ELF-1 (cell line): ENCODE data around the gene TTC7B.

Source experiments
- DNase-seq: peaks from one replicate; pipeline ENCODE4 v3.0.0-alpha.2; 2016; ENCODE audit warnings: low read depth, low spot score

Gene TTC7B

DNA sequence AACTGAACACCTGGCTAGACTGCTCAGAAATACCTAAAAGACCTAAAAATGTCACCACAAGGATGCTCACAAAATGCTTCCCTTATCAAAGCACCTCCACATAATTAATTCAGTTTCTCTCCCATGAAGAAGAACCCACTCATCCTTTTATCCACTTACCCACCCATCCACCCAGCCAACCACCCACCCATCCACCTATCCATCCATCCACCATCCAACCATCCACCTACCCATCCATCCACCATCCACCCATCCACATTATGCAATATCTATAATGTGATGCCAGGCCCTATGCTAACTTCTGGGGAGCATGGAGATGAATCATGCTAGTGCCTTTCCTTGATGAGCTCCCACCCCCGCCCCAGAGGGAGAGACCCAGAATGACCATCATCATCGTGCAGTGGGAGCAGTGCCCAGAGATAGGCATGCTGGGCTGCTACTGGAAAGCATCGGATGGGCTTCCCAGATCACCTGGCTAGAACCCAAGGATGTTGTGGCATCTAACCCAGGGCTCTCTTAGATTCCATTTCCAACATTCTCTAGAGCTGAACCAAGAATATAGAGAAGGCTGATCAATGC, 166.6 kb downstream of the TTC7B start:
- DNase-seq = no peak

- DNase-seq = no peak
Observed at GRCh38 chr14:90649083-90649482, 167.1 kb downstream of the TTC7B start.

DNA sequence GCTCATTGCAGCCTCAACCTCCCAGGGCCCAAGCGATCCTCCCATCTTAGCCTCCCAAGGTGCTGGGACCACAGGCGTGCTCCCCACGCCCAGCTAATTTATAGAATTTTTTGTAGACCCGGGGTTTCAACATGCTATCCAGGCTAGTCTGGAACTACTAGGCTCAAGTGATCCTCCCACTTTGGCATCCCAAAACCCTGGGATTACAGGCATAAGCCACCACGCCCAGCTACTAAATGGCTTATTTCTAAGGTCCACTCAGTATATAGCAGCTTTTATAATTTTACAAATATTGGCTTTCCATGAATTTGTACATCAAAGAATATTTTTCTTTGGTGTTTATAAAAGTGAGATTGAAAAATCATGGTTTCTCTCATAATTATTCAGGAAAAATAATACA, 167.8 kb downstream of the TTC7B start:
- DNase-seq = no peak

GRCh38 chr14:90647473-90648005, 168.7 kb downstream of the TTC7B start:
- no peak for DNase-seq

DNA sequence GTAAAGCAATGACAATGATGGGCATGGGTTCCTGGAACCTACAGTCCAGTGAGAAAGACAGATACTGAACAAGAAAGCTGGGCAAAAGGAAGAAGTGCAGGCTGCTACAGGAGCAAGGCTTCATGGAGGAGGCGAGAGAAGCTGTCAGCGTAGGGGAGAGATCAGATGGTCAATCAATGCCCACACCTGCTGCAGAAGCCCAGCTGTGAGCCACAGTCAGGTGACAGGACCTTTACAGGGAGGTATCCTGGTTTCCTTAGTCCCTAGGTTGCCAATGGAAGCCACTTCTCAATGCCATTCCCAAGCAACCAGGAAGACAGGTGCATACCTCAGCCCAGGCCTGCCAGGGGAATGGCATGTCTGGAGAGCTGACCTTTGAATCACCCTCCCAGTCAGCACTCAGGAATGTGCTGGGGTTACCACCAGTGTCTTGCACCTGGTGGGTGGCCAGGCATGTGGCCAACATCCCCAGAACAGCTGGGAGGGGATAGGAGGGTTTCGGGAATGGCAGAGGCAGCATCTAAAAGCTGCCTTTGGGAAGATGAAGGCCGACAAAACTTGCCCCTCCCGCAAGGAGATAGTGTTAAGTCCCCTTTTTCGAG, 170.3 kb downstream of the TTC7B start:
- peak; percentile 68 for DNase-seq

- DNase-seq = no peak
Observed at GRCh38 chr14:90644882-90645281, 171.3 kb downstream of the TTC7B start.

DNA sequence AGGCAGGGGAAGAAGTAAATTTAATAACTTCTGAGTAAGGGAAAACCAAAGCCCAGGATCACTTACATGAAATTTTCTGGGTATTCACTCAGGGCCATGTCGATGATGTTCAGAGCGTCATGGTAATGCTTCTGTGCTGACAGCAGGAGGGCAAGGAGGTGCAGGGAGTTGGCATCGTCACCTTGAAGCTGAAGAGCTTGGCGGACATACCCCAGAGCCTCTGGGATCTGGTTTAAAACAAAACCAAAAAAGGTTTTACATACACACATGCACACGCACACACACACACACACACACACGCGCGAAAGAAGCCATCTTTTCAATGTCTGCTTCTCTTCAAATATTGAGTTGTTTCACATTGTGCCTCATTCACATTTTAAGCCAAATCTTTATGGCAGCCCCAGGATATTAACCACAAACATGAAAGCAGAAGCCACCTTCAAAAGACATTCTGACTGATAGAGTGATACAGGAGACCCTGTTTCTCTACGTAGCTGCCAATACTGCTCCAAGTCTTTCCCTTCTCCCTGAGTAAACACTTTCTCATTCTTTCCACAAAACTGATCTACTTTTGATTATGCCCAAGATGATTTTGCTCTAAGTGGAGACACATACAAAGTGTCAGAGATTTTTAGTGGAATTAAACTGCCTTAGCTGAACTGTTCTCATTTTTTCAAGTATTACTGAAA, 172.1 kb downstream of the TTC7B start:
- DNase-seq = no peak

- DNase-seq = peak; percentile 76
Observed at GRCh38 chr14:90642244-90642717, 173.9 kb downstream of the TTC7B start.

GRCh38 chr14:90641615-90642243, 174.5 kb downstream of the TTC7B start:
- peak; percentile 17 for DNase-seq

DNA sequence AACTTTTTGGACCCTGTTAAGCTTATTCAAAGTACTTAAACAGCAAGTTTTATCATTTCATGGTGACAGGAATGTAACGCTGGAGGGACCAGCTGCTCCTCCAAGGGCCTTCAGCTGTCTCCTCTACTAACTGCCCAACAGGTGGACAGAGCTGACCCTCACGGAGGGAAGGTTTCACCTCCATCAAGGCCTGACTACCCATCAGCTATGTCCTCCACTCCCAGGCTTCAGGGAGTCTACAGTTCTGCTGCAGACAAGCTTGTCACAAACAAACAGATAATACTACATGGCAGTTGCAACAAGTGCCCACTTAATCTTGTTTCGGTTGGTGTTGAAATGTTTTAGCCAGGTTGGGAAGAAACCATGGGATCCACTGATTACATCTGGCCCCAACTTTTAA, 175.1 kb downstream of the TTC7B start:
- DNase-seq = no peak

DNA sequence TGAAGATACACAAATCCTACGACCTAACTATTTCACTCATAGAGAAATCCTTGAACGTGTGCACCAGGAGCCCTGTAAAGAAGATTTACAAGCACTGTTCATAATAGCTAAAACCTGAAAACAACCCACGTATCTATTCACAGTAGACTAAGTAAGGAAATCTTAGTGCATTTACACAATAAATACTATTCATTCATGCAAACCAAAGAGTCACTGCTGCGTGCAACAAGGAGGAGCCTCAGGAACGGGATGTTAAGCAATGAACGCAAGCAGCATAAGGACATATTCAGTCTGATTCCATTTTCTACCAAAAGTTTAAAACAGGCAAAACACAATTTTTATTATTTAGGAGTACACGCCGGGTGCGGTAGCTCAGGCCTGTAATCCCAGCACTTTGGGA, 176.6 kb downstream of the TTC7B start:
- no peak for DNase-seq

- no peak for DNase-seq
Observed at GRCh38 chr14:90632871-90633270, 183.4 kb downstream of the TTC7B start.

GRCh38 chr14:90632451-90632850, 183.8 kb downstream of the TTC7B start:
- no peak for DNase-seq

DNA sequence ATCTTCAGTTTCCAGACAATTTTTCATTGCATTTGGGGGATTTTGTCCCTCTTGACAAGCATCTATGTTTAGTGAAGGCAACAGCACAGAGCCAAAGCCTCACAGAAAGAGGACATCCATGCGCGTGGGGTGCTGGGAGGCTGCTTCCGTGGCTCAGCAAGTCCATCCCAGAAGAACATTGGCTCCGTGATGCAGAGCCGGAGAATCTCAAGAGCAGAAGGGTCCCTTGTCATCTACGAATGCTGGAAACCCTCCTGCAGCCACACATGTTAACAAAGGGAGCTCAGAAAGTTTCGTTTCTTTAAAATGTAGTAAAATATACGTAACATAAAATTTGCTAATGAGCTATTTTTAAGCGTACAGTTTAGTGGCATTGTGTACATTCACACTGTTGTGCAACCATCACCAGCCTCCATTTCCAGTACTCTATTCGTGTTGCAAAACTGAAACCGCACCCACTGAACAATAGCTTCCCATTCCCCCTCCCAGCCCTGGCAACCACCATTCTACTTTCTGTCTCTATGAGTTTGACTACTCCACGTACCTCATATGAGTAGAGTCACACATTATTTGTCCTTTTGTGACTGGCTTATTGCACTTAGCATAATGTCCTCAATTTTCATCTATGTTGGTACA, 185.9 kb downstream of the TTC7B start:
- no peak for DNase-seq

GRCh38 chr14:90629471-90629870, 186.8 kb downstream of the TTC7B start:
- DNase-seq = no peak

GRCh38 chr14:90628825-90629224, 187.4 kb downstream of the TTC7B start:
- DNase-seq = no peak

GRCh38 chr14:90627478-90627877, 188.8 kb downstream of the TTC7B start:
- no peak for DNase-seq

GRCh38 chr14:90626550-90626949, 189.7 kb downstream of the TTC7B start:
- DNase-seq = no peak

- DNase-seq = no peak
Observed at GRCh38 chr14:90625445-90625844, 190.8 kb downstream of the TTC7B start.

GRCh38 chr14:90624732-90625400, 191.4 kb downstream of the TTC7B start:
- DNase-seq = peak; percentile 63

DNA sequence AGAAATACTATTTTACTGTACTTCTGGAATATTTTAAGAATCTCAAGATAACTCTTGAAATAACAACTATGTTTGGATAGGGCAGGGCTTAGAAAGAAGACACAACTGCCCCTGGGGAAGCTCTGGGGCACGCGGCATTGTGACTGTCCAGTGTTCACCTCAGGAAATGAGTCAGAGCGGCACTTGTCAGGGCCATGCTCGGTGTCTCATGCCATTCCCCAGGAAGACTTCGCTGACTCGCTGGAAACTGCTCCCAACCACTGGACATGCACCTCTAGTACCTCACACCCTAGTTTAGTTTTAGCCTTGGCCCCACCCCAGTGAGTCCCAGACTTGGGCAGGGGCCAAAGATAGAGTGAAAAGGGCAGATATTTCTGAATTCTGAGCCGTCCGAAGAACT, 192.0 kb downstream of the TTC7B start:
- DNase-seq = no peak
